GM10248 (cell line): Measurements from ENCODE around the gene RPUSD1.
"Not testable (repeated sequence)": the region's sequence is repeated elsewhere in the genome, so short reads cannot be mapped to it uniquely, and the experiment has no call there.

ENCODE experiments used
- CTCF ChIA-PET: fragments of 300-600 bp; sonication (Branson Sonifier 250); formaldehyde crosslinking; extraction: SDS; loops from one replicate; lab custom pipeline; 2021; ENCODE audit warnings: antibody characterized with exemption; lab: Yijun Ruan, JAX
- POLR2A ChIA-PET: fragments of 350-650 bp; sonication (Branson Sonifier 250); formaldehyde crosslinking; extraction: SDS; loops from one replicate; lab custom pipeline; 2020; ENCODE audit warnings: antibody characterized with exemption; lab: Yijun Ruan, JAX
- DNase-seq: peaks from one replicate; pipeline ENCODE4 v3.0.0; 2012; ENCODE audit errors: extremely low spot score
- CTCF ChIP-seq: IDR thresholded peaks from 2 replicates; pipeline ENCODE4 v1.5.1; 2012; ENCODE audit warnings: mild to moderate bottlenecking, low read depth; ENCODE audit errors: extremely low read depth, missing control alignments, control extremely low read depth

Gene RPUSD1

GRCh38 chr16:749010-749409, 39.2 kb downstream of the RPUSD1 start:
- CTCF ChIA-PET: interaction anchor here (1.7 to 1.8 kb wide), 2 partner anchors 11 to 37 kb away, joined by 4 to 5 read pairs; partner anchors contain the start of gene MSLN
- TF ChIP-seq CTCF: no peak
- DNase-seq: no peak
- POLR2A ChIA-PET: no interaction called here

- DNase-seq: no peak
- CTCF ChIA-PET: no interaction called here
- POLR2A ChIA-PET: no interaction called here
- TF ChIP-seq CTCF: no peak
These were observed 40.0 kb downstream of the RPUSD1 start for GRCh38 chr16:747978-748746.

GRCh38 chr16:746637-747036, 41.5 kb downstream of the RPUSD1 start:
- DNase-seq: no peak
- CTCF ChIA-PET: no interaction called here
- POLR2A ChIA-PET: no interaction called here
- no peak for TF ChIP-seq CTCF

GRCh38 chr16:745739-746138, 42.4 kb downstream of the RPUSD1 start:
- POLR2A ChIA-PET: no interaction called here
- TF ChIP-seq CTCF: peak; percentile 44
- peak; percentile 71 for DNase-seq
- CTCF ChIA-PET: interaction anchor here (1.0 to 1.4 kb wide), 3 partner anchors 10 to 357 kb away, joined by 3 to 4 read pairs (median 3); no protein-coding TSS in a partner anchor

- no peak for TF ChIP-seq CTCF
- ChIA-PET CTCF (interaction anchor here (1.0 to 5.0 kb wide), 4 partner anchors 24 to 41 kb away, joined by 4 to 15 read pairs (median 6); partner anchors contain the start of gene ANTKMT), POLR2A (no interaction called here)
- DNase-seq: no peak
These were observed 44.2 kb downstream of the RPUSD1 start for GRCh38 chr16:743794-744500.

- DNase-seq, POLR2A ChIA-PET: not testable (repeated sequence)
- CTCF ChIA-PET: interaction anchor here (1.0 to 5.0 kb wide), 5 partner anchors 13 to 42 kb away, joined by 4 to 15 read pairs (median 6); partner anchors contain the start of gene ANTKMT
These were observed 45.3 kb downstream of the RPUSD1 start for GRCh38 chr16:742894-743293.
